CD4-positive, alpha-beta T cell treated with Interleukin-15 for 4 hours (primary cell): ENCODE data around the gene RGL2.
"Not testable (repeated sequence)": the region's sequence is repeated elsewhere in the genome, so short reads cannot be mapped to it uniquely, and the experiment has no call there.

Experiments used
- DNase-seq: peaks from one replicate; pipeline ENCODE4 v3.0.0-alpha.2; 2020; ENCODE audit warnings: low spot score

Gene RGL2

DNA sequence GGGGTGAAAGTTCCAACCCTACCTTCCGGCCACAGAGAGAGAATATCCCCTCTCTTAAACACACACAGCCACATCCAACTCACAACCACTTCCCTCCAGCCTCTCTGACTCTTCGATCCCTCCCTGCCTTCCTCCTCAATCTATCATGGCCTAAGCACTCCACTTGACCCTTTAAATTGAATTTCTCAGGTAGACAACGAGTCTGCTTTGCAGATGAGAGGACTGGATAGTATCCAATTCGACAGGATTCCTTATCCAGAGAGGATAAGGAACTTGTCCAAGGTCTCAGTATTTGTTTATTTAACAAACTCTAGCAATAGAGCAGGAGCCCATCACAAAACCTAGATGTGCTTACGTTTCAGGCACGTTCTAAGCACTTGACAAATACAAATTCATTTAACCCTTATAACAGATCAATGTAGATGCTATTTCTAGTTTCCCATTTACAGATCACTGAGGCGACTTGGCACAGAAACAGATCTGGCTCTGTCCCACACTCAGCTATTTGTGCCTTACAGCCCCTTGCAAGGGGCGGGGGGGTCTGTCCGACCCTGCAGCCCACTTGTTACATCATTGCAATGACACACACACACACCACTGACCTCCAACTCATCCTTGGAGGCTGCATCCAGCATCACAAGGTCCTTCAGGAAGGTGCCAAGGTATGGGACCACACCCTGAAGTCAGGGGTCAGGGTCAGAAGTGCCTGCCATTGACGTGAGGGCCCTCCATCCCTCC, 4.5 kb downstream of the RGL2 start:
- no peak for DNase-seq

DNA sequence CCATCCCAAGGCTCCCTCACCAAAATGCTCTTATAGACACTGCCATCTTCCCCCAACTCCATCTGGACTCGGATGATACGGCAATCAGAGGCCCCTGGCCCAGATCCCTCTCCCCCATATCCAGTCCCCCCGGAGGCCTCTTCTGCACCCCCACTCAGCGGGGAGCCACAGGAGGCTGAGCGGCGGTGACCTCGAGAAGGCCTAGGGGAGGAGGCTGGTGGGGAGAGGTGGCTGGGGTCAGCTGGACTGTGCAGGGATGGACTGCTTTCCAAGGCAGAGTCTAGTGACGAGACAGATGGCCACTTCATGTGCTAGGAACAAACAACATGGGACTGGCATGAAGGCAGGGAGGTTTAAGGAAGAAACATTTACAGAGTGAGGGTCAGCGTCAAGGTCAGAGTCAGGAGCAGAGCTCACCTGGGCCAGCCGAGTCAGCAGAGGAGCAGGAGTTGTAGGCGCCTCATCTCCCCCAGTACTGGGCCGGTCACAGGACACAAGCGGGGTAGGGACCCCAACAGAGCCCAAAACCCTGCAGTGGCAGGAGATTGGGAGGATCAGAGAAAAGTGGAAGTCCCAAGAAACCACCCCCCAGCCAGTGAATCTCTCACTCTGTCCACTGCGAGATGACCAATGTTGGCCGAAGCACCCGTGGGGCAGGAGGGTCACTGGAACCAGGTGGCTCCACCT, 5.6 kb downstream of the RGL2 start:
- DNase-seq, result no peak

- no peak for DNase-seq
Measured at GRCh38 chr6:33290459-33290858, 8.3 kb downstream of the RGL2 start.

DNA sequence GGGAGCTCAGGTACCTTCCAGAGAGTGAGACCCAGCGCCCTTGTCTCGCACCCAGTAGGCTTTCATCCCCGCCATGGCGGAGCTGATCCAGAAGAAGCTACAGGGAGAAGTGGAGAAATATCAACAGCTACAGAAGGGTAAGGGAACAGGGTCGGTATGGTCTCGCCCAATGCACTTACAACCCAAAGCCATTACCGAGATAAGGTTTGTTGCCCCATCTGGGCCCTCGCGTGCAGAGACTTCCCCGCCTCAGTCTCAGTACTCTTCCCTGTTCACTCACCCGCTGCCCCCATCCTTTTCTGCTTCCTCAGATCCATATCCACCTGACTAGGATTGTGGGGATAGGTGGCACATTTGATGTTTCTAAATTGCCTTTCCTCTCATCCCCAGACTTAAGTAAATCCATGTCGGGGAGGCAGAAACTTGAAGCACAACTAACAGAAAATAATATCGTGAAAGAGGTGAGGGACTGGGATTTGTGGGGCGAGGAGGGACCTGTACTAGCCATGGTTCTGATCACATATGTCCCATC, 8.9 kb downstream of the RGL2 start:
- no peak for DNase-seq

- peak; percentile 85 for DNase-seq
Measured at GRCh38 chr6:33288921-33289783, 9.6 kb downstream of the RGL2 start, which contains the start of the genes PFDN6 and WDR46. PFDN6 (plus strand) TSS chr6:33289601; CDS start chr6:33289857, 256 bp downstream. WDR46 (minus strand) TSS chr6:33289239; CDS start chr6:33289170, 69 bp downstream.

DNA sequence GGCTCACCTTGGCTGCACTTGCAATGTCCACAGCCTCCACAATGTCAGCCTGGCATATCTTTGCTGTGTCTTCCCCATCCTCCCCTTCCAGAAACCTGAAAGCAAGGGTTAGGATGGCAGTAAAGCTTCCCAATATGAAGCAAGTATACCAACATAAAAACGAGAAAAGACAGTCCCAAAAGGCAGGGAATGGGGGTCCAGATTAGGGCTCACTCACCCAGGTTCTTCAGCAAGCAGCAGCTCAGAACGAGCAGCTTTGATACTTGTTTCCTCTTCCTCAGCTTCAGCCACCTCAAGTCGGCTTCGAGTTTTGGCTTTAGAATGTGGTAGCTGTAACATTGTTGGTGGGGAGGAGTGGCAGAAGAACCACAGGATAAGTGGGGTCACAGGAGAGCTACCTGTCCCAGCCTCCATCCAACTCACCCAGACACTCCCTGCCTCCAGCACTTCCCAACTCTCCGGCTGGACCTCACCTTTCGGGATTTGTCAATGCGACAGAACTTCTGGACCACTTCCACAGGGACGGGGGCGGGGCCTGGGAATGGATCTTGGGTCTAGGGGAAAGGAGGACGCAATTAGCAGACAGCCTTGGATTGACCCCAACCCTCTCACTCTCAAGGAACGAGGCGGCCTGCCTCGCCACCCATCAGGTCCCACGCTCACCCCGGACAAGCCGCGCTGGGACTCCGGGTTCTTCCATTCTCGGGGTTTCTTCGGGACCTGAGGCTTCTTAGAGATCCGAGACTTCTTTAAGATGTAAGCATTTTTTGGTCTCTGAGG, 10.4 kb downstream of the RGL2 start:
- DNase-seq, result no peak

DNA sequence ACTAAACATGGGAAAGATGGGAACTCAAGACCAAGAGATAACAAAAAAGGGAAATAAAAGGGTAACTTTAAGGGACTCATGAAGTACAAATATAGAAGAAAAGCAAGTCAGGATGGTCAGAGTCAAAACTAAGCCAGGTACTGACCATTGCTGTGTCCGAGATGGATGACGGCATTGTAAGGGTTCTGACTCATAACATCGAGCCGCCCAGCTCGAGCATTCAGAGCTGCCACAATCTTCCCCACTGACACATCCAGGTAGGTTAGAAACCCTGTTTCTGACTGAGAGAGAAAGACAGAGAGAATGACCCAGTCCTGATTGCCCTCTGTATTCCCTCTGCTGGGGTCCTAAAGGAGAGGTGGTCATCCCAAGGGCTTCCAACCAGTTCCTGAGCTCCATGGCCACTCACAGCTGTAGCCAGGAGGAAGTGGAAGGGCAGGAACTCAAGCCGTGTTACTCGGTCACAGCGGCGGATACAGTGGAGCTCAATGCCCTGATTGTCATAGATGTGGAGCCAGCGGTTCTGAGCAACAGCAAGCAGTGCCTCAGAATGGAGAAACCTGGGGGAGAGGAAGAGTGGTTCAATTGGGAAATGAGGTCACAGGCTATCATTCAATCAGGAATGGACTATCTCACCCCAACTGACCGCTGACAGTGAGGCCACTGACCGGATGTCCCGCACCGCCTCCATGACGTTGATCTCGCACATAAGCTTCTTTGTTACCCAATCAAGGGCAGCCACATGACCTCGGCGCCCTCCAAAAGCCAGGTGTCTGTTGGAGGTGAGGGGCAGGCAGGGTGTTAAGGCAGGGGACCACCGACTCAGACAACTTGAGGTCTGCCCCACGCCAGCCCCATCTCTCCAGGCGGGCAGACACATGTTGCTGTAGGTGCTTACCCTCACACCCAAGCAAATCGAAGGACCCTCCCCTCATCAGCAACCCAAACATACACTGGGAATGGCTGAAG, 11.5 kb downstream of the RGL2 start:
- no peak for DNase-seq

DNA sequence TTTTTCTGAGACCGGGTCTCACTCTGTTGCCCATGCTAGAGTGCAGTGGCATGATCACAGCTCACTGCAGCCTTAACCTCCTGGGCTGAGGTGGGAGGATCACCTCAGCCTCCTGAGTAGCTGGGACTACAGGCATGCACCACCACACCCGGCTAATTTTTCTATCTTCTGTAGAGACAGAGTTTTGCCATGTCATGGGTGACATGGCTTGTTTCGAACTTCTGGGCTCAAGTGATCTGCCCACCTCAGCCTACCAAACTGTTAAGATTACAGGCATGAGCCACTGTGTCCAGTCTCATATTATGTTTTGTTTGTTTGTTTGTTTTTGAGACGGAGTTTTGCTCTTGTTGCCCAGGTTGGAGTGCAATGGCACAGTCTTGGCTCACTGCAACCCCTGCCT, 13.5 kb downstream of the RGL2 start:
- not testable (repeated sequence) for DNase-seq

DNA sequence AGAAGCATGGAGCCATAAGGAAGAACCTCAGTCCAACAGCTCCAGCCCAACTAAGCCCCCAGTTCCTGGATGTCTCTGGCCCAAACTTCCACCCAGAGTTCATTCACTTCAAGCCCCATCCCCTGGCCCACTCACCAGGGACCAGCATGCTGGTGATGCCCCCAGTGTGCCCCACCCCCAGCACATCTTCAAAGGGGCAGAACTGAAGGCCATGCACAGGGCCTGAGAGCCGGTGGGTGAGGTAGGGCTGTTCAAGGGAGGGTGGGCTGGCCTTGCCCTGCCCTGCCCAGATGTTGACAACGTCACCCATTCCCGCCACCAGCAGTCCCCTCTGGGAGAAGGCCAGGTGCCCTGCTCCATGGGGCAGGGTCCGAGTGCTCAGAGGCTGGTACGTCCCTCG, 18.2 kb downstream of the RGL2 start:
- no peak for DNase-seq

- no peak for DNase-seq
Measured at GRCh38 chr6:33279971-33280511, 18.7 kb downstream of the RGL2 start.

GRCh38 chr6:33279257-33279695, 19.5 kb downstream of the RGL2 start:
- no peak for DNase-seq

GRCh38 chr6:33278810-33279209, 19.9 kb downstream of the RGL2 start:
- no peak for DNase-seq

DNA sequence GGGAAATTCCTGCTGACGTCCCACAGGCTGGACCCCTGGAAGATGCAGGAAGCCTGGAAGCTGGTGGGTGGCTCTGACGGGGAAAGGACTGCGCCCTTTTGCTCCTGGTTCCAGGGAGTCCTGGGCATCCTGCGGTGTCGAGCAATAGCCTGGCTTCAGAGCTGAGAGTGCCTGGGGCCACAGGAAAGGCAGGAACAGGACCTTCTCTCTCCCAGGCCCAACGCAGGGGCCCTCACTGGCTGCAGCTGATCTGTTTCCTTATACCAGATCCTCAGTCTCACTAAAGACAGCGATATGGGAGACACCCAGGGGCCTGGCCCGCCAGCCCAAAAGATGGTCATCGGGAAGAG, 20.4 kb downstream of the RGL2 start:
- no peak for DNase-seq

GRCh38 chr6:33277663-33278391, 20.9 kb downstream of the RGL2 start:
- DNase-seq, result peak; percentile 34

- DNase-seq, result peak; percentile 69
Measured at GRCh38 chr6:33276864-33277662, 21.7 kb downstream of the RGL2 start, which contains the start of gene B3GALT4. B3GALT4 (plus strand) TSS chr6:33277123; CDS start chr6:33277420, 297 bp downstream.

DNA sequence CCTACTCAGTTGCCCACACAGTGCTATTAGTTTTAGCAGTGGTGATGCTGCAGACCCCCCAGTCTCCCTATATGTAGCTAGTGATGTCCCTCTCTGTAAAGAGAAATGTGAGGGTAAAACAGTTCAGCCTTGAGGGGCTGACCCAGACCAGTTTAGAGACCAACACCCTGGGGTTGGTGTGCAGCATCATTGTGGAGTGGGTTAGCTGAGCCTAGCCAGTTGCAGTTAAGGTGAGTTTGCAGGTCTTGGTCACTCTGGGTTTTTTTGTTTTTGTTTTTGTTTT, 22.2 kb downstream of the RGL2 start:
- DNase-seq, result no peak

DNA sequence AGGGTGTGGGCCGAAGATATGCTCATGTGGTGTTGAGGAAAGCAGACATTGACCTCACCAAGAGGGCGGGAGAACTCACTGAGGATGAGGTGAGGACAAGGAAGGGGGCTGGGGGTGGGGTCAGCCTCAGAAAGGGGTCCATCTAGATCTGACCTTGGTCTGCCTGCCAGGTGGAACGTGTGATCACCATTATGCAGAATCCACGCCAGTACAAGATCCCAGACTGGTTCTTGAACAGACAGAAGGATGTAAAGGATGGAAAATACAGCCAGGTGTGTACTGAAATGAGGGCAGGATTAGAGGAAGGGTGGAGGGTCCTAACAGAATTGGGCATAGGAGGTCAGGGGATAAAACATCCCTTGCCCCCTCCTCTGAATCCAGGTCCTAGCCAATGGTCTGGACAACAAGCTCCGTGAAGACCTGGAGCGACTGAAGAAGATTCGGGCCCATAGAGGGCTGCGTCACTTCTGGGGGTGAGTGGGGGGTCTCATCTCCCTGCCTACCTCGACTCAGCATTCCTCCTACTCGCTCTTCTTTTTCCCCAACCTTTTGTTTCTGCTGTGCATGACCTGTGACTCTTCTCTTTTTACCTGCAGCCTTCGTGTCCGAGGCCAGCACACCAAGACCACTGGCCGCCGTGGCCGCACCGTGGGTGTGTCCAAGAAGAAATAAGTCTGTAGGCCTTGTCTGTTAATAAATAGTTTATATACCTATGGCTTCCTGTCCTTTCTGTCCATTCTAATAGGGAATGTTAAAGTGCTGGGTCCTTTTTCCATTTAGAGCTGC, 22.8 kb downstream of the RGL2 start:
- not testable (repeated sequence) for DNase-seq
